Measurements from ENCODE around the gene DOK7.

DNA sequence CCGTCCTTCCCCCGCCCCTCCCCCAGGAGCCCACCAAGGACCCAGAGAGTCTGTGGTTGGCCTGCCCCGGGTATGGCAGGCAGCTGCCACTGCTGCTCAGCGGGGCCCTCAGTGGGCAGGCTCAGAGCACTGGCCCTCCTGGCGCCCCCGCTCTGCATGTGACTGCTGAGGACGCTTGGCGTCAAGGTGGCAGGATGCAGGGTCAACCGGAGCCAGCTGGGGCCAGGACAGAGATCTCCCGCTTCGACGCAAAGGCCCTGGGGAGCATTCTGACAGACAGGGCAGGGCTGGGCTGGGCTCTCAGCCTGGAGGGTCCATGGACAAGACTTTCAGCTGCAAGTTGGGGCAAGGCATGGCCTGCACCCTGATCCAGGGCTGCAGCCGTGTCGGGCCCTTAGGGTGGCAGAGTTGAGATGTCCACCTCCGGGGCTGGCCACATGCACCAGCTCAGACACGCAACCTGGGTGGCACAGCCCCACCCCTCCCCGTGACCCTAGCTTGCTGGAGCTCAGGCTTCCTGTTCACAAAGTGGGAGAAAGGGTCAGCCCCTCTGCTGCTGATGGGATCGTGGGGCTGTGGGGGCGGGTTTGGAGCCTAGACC lies 38.8 kb downstream of the DOK7 start:
- TF ChIP-seq EZH2 (optimal IDR thresholded peaks at IDR 0.05; ENCODE audit: low read depth, low read length) (no peak), EZH2phosphoT487 (IDR thresholded peaks at IDR 0.05; ENCODE audit: low read length) (no peak)
- TF ChIP-seq, protein P1, sequence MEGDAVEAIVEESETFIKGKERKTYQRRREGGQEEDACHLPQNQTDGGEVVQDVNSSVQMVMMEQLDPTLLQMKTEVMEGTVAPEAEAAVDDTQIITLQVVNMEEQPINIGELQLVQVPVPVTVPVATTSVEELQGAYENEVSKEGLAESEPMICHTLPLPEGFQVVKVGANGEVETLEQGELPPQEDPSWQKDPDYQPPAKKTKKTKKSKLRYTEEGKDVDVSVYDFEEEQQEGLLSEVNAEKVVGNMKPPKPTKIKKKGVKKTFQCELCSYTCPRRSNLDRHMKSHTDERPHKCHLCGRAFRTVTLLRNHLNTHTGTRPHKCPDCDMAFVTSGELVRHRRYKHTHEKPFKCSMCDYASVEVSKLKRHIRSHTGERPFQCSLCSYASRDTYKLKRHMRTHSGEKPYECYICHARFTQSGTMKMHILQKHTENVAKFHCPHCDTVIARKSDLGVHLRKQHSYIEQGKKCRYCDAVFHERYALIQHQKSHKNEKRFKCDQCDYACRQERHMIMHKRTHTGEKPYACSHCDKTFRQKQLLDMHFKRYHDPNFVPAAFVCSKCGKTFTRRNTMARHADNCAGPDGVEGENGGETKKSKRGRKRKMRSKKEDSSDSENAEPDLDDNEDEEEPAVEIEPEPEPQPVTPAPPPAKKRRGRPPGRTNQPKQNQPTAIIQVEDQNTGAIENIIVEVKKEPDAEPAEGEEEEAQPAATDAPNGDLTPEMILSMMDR (IDR thresholded peaks at IDR 0.05; ENCODE audit: low read length), result no peak

All from MM.1S (cell line).